GM21723 (cell line): ENCODE results near the gene CSNK1G1.
A peak's percentile ranks its signal among the peaks of the same experiment; 100 is the strongest.
"Not testable (repeated sequence)": the region's sequence is repeated elsewhere in the genome, so short reads cannot be mapped to it uniquely, and the experiment has no call there.

Experiments
- ATAC-seq: cut with Tn5 transposase; IDR thresholded peaks from one replicate; pipeline ENCODE4 v1.9.1; 2021; ENCODE audit warnings: mild to moderate bottlenecking, moderate library complexity; ENCODE audit not compliant: unreplicated experiment

CSNK1G1 gene

GRCh38 chr15:64355944-64356709, at the start of gene CSNK1G1:
Gene CSNK1G1, minus strand, starts transcription at chr15:64356173. Its CDS starts 55,674 bp downstream, at chr15:64300499.
- peak; percentile 97 for ATAC-seq

- ATAC-seq = no peak
These were observed 44.6 kb upstream of the CSNK1G1 start for GRCh38 chr15:64400583-64400982.

- no peak for ATAC-seq
These were observed 42.6 kb upstream of the CSNK1G1 start for GRCh38 chr15:64398575-64398974.

DNA sequence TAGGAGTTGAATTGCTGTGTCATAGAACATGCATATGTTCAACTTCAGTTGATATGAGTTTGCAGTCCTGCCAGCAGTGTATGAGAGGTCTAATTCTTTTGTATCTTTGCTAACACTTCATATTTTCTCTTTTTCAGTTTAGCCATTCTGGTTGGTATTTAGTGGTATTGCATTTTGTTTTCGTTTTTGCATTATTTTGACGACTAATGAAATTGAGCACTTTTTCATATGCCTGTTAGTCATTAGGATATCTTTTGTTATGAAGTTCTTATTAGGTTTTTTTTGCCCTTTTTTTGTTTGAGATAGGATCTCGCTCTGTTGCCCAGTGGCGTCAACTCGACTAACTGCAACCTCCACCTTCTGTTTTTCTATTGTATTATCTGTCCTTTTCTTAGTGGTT, 40.8 kb upstream of the CSNK1G1 start:
- ATAC-seq = no peak

DNA sequence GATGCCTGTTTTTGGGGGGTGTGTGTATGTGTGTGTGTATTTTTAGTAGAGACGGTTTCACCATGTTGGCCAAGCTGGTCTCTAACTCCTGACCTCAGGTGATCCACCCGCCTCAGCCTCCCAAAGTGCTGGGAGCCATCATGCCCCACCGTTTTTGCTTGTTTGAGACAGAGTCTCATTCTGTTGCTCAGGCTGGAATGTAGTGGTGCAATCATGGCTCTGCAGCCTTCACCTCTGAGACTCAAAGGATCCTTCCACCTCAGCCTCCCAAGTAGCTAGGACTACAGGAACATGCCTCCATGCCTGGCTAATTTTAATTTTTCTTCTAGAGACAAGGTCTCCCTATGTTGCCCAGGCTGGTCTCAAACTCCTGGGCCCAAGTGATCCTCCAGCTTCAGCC, 36.5 kb upstream of the CSNK1G1 start:
- not testable (repeated sequence) for ATAC-seq

- no peak for ATAC-seq
These were observed 33.1 kb upstream of the CSNK1G1 start for GRCh38 chr15:64389036-64389435.

DNA sequence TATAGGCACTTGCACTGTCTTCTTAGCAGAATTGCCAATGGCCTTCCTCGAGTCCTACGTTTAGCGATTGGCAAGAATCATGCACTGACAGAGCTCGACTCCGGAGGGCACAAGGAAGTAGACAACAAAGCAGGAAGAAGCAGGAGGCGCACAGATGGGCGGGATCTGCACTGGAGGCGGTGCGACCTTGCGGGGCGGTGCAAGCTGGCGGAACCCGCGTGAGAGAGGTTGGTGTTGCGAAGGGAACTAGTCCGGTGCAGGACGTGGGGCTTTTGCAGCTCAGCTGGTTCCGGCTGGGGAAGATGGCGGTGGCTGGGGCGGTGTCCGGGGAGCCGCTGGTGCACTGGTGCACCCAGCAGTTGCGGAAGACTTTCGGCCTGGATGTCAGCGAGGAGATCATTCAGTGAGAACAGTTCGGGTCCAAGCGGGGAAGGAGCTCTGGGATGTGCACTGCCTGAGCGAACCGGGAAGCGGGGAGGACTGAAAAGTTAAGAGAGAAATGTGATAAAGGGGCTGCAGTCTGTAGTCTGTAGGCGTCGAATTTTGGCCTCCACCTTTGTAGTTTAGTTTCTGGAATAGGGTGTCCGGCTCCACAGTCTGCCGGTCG, 31.7 kb upstream of the CSNK1G1 start, which contains the start of gene TRIP4:
Gene TRIP4 (plus strand): TSS at position 275 of the 607 bp plus-strand sequence. CDS start 28 bp downstream, at position 303.
- ATAC-seq = peak; percentile 96

DNA sequence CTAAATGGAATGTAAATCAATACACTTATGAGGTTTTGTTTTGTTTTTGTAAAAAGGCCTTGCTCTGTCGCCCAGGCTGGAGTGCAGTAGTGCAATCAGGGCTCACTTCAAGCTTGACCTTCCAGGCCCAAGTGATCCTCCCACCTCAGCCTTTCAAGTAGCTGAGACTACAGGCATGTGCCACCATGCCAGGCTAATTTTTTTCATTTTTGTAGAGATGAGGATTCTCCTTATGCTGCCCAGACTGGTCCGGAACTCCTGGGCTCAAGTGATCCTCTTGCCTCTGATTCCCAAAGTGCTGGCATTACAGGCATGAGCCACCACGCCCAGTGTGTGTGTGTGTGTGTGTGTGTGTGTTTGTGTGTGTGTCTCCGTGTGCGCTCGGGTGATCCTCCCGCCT, 30.3 kb upstream of the CSNK1G1 start:
- no peak for ATAC-seq

DNA sequence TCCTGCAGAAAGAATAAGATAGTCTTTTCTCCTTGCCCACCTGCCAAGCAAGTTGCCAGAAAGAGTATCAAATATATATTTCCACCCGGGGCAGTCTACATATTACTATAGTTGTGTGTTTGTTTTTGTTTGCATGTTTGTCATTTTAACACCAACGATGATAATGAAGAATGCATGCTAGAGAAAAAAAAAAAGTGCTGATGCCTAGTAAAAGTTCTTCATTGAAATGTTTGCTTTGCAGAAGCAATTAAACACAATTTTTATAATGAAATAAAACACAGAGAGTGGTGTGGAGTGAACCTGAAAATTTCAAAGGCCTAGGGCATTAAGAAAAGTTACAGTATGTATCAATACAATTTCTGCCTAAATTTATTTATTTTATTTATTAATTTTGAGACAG, 27.8 kb upstream of the CSNK1G1 start:
- no peak for ATAC-seq

GRCh38 chr15:64381000-64381751, 25.2 kb upstream of the CSNK1G1 start, which contains the start of gene PCLAF:
Gene PCLAF, minus strand, starts transcription at chr15:64381441. Its CDS starts 70 bp downstream, at chr15:64381371.
- peak; percentile 95 for ATAC-seq

DNA sequence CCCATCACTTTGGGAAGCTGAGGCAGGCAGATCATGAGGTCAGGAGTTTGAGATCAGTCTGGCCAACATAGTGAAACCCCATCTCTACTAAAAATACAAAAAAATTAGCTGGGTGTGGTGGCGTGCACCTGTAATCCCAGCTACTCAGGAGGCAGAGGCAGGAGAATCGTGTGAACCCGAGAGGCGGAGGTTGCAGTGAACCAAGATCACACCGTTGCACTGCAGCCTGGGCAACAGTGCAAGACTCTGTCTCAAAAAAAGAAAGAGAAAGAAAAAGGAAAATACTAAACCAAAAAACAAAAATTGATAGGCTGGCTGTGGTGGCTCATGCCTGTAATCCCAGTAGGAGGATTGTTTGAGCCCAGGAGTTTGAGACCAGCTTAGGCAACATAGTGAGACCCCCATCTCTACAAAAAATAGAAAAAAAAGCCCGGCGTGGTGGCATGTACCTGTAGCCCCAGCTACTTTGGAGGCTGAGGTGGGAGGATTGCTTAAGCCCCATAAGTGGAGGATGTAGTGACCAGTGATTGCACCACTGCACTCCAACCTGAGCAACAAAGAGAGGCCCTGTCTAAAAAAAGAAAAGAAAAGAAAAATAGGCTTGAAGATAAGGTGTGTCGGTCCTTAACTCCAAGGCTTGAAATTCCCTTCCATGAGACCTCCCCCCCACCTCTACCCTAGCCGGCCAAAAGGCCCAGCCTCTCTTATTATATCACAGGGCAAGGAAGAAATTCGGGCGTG, 24.3 kb upstream of the CSNK1G1 start:
- ATAC-seq = not testable (repeated sequence)

DNA sequence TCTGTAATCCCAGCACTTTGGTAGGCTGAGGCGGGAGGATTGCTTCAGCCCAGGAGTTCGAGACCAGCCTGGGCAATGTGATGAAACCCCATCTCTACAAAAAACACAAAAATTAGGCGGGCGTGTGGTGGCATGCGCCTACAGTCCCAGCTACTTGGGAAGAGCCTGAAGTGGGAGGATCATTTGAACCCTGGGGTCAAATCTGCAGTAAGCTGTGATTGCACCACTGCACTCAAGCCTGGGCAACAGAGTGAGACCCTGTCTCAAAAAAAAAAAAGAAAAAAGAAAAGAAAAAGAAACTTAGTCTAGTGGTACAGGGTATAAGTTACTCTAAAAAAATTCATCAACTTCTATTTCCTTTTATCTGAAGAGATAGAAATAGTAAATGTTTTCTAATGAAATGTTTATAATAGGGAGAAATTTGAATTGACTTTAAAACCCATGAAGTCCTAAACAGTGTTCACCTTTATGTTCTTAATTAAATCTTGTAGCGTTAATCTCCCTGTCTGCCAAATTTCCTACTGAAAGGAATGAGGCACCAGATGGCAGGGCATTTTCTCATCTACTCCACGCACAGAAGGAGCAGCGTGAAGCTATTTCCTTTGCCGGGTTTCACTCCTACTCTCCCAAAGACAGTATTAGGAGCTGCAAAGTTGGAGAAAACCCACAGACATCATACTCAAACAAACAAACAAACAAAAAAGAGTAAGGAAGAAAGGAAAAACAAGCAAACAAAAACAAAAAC, 23.4 kb upstream of the CSNK1G1 start:
- ATAC-seq = no peak

- ATAC-seq = no peak
These were observed 17.4 kb upstream of the CSNK1G1 start for GRCh38 chr15:64373360-64373759.

GRCh38 chr15:64371383-64371782, 15.4 kb upstream of the CSNK1G1 start:
- ATAC-seq = not testable (repeated sequence)

DNA sequence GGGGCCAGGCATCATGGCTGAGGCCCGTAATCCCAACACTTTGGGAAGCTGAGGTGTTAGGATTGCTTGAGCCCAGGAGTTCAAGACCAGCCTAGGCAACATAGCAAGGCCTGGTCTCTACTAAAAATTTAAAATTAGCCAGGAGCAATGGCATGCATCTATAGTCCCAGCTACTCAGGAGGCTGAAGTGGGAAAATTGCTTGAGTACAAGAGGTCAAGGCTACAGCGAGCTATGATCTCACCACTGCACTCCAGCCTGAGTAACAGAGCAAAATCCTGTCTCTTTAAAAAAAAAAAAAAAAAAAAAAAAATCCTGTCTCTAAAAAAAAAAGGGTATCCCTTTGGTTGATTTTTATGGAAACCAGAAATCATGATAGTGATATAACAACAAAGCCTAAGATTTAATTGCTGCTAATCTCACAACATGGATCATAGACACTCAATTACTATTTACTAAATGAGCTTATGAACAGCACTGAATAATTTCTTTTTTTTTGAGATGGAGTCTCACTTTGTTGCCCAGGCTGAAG, 13.2 kb upstream of the CSNK1G1 start:
- ATAC-seq = no peak

GRCh38 chr15:64361259-64361658, 5.3 kb upstream of the CSNK1G1 start:
- ATAC-seq = no peak

DNA sequence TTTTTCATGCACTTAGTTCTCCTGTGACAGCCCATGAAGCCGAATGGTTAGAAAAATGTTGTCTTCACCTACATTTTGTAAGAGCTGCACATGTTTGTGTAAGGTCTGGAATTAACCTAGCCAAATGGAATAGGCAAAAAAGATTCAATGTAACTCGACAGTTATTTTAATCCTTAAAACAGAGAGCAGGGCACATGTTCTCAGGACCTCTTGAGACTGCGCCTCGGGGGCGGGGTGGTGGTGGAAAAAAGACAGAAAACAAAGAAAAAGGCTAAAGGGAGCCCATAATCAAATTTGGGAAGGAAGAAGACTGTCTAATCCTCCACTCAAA, 702 bp upstream of the CSNK1G1 start:
- no peak for ATAC-seq

- peak; percentile 29 for ATAC-seq
These were observed 527 bp downstream of the CSNK1G1 start for GRCh38 chr15:64355348-64355943.

GRCh38 chr15:64354688-64355344, 1.2 kb downstream of the CSNK1G1 start:
- ATAC-seq = no peak
